GM19468 (cell line): ENCODE measurements around the gene HSPA4.

Experiments used
- ATAC-seq: cut with Tn5 transposase; IDR thresholded peaks from one replicate; pipeline ENCODE4 v1.9.1; 2021; ENCODE audit warnings: mild to moderate bottlenecking, moderate library complexity, moderate number of reproducible peaks; ENCODE audit not compliant: unreplicated experiment; ENCODE audit errors: extremely low read depth

HSPA4 gene

GRCh38 chr5:133048993-133049725 is 2.7 kb upstream of the HSPA4 start:
- no peak for ATAC-seq

GRCh38 chr5:133049726-133050048 is 2.1 kb upstream of the HSPA4 start:
- ATAC-seq, result no peak

- ATAC-seq, result no peak
Measured at GRCh38 chr5:133050521-133050920, 1.3 kb upstream of the HSPA4 start.

- no peak for ATAC-seq
Measured at GRCh38 chr5:133051061-133051541, 712 bp upstream of the HSPA4 start.

GRCh38 chr5:133052317-133053175 is 733 bp downstream of the HSPA4 start:
- no peak for ATAC-seq

GRCh38 chr5:133053448-133053847 is 1.6 kb downstream of the HSPA4 start:
- ATAC-seq, result no peak

- ATAC-seq, result no peak
Measured at GRCh38 chr5:133054697-133055471, 3.1 kb downstream of the HSPA4 start.

- ATAC-seq, result no peak
Measured at GRCh38 chr5:133056891-133057290, 5.1 kb downstream of the HSPA4 start.

GRCh38 chr5:133059621-133060020 is 7.8 kb downstream of the HSPA4 start:
- ATAC-seq, result no peak

- no peak for ATAC-seq
Measured at GRCh38 chr5:133062276-133062675, 10.5 kb downstream of the HSPA4 start.

GRCh38 chr5:133063965-133064364 is 12.2 kb downstream of the HSPA4 start:
- ATAC-seq, result no peak

GRCh38 chr5:133065471-133065870 is 13.7 kb downstream of the HSPA4 start:
- no peak for ATAC-seq

- no peak for ATAC-seq
Measured at GRCh38 chr5:133066045-133066444, 14.2 kb downstream of the HSPA4 start.

GRCh38 chr5:133072021-133072420 is 20.2 kb downstream of the HSPA4 start:
- no peak for ATAC-seq

GRCh38 chr5:133075572-133076536 is 24.0 kb downstream of the HSPA4 start:
- no peak for ATAC-seq

- ATAC-seq, result no peak
Measured at GRCh38 chr5:133079048-133079447, 27.2 kb downstream of the HSPA4 start.

- ATAC-seq, result no peak
Measured at GRCh38 chr5:133081036-133081435, 29.2 kb downstream of the HSPA4 start.

- no peak for ATAC-seq
Measured at GRCh38 chr5:133081703-133082102, 29.9 kb downstream of the HSPA4 start.

- no peak for ATAC-seq
Measured at GRCh38 chr5:133082128-133082527, 30.3 kb downstream of the HSPA4 start.

- ATAC-seq, result no peak
Measured at GRCh38 chr5:133083901-133084300, 32.1 kb downstream of the HSPA4 start.
